ENCODE results near the gene ZAR1L.

GRCh38 chr13:32317716-32318465, 2.7 kb upstream of the ZAR1L start:
- no peak for TF ChIP-seq CTCF (conservative IDR thresholded peaks at IDR 0.05)
- no peak for TF ChIP-seq ZFX (IDR thresholded peaks at IDR 0.05)

Data from C4-2B (cell line).